Stimulated activated CD4-positive, alpha-beta T cell treated with anti-CD3 and anti-CD28 coated beads, Interleukin-2, amount 100 ng/mL, for 4 hours (primary cell): ENCODE measurements around the gene SPINK9.
A peak's percentile ranks its signal among the peaks of the same experiment; 100 is the strongest.

ENCODE experiments used
- DNase-seq: peaks from one replicate; pipeline ENCODE4 v3.0.0-alpha.2; 2020; ENCODE audit warnings: low read depth

The SPINK9 gene, protein sequence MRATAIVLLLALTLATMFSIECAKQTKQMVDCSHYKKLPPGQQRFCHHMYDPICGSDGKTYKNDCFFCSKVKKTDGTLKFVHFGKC

DNA sequence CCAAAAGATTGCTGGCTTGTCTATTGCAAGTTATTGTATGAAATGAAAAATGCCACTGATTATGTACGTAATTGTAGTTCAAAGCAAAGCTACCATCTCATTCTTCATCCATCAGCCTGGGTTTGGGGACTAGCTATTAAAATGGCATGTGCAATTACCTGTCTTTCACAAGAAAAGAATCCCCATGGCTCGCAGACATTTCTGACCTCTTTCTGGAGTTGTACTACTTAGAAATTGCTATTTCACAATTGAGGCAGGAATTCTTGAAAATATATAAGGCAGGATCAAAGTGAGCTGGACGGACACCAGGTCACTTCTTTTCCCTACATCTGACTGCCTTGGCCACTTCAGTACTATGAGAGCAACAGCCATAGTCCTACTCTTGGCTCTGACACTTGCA, at the start of gene SPINK9:
Gene SPINK9 (plus strand): TSS at position 301 of the 400 bp plus-strand sequence. CDS start 55 bp downstream, at position 356.
- DNase-seq: no peak

DNA sequence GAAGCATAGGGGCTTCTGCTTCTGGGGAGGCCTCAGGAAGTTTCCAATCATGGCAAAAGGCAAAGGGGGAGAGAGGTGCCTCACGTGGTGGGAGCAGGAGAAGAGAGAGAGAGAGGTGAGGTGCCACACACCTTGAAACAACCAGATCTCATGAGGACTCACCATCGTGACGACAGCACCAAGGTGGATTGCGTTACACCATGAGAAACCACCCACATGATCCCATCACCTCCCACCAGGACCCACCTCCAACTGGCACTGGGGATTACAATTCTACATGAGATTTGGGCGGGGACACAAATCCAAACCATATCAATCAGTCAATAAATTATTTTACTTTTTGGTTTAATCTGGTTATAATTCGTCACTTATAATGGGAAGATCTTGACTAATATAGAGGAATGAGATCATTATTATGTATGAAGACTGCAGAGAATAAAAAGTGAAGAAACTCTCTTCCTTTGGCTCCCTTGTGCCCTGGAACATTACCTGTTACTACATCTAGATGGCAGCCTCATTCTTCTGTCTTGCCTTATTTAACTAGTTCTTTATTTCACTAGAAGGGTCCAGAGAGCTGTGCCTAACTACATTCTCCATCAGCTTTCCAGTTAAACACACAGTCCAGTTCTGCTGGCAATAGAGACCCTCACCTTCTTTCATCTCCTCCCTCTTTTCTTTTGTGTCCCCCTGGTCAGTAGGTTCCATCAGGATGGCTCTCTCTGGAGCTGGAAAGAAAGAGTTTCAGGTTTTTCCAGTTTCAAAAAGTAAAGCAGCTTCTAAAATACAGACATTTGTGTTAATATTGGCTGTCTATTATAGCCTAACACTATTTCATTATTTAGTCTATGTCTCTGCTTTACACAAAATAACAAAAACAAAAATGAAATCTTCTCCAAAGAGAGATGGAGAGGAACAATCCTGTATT, 44.8 kb upstream of the SPINK9 start:
- DNase-seq: no peak

DNA sequence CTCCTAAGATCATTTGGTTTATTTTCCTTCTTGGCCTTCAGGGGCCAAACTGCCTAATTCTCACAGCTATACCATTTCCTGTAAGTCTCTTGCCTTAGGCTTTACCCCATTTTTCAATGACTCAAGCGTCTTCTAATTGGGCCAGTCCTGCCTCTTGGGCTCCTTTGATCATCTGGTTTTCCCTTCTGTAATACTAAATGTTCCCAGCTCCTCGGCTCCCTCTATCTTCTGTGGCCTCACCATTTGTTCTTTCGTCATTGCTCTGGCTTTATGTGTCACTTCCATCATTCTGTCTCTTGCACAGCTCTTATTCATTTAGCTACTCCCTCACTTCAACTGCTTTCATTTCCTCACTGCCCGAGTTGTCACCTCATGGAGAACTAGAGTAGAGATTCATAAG, 37.6 kb upstream of the SPINK9 start:
- no peak for DNase-seq

DNA sequence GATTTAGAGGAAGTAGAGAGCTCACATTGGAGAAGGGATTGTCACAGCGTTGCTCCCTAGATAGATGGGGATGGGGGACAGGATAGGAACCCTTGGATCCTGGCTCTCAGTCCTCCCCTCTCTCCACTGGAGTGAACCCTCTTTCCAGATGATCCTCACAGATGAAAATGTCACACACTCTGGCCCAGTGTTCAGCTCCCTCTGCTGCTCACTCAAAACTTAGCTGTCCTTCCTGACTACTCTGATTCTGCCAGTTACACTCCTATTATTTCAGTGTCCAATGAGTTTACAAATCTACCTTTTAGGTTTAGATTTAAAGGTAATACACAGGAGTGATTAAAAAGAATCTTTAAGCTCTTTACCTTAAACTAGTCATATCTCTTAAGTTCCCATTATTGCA, 28.9 kb upstream of the SPINK9 start:
- DNase-seq: no peak

DNA sequence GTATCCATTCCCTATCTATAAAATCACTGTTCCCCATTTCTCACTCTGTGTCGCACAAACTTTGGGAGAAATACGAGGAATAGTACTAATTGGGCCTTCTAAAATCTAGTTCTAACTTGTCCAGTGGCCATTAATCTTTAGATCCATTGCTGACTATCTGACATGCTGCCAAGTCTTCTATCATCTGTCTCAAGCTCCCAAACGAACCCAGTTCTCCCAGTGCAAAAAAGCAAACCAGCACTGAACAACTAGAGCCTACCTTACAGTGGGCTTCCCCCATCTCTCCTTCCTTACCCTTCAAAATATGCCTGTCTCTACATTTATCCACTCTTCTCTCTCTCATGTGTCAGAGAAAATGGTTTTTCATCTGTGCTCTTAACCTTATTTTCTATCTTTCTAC, 26.3 kb upstream of the SPINK9 start:
- DNase-seq: no peak

DNA sequence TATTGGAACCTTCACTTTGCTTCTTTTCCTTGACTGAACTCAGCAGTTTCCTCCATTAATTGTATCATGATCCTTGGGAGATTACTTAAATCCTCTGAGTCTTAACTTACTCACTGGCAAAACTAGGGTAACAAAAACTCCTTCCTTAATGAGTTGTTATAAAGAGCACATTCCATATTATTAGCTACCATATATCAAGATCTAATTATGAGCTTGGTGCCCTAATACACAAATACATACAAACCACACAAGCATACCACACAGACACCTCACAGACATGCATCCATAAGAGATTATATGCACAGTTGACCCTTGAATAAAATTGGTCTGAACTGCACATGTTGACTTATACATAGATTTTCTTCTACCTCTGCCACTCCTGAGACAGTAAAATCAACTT, 25.6 kb upstream of the SPINK9 start:
- no peak for DNase-seq

DNA sequence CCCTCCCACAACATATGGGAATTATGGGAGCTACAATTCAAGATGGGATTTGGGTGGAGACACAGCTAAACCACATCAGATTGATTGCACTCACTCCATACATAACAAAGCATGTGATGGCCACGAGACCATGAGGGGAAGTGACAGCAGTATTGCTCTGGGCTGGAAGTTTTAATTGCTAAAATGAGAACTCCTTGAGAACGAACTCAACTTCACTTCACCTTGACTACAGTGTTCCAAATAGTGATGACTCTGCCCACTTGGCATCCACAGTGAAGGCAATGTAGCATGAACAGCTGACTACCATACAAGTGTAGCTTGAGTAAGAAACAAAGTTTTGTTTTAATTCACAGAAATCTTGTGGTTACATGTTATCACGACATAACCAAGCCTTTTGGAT, 23.9 kb upstream of the SPINK9 start:
- no peak for DNase-seq

DNA sequence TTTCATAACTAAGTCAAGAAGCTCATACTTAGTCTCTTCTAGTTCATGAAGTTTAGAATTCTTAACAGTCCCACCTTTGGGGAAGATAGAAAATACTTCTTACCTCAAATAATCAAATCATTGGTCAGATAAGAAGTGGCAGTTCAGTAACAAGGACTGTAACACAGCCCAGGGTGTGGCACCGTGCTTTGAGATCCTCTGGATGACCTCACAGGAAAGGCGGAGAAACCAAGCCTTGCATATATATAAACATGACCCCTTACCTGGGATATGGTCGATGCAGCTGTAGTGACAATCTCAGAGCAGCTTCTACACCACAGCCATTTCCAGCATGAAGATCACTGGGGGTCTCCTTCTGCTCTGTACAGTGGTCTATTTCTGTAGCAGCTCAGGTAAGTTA, 23.2 kb upstream of the SPINK9 start, which contains the start of gene SPINK7:
Gene SPINK7 (plus strand): TSS at position 271 of the 400 bp plus-strand sequence. CDS start 61 bp downstream, at position 332.
- no peak for DNase-seq

DNA sequence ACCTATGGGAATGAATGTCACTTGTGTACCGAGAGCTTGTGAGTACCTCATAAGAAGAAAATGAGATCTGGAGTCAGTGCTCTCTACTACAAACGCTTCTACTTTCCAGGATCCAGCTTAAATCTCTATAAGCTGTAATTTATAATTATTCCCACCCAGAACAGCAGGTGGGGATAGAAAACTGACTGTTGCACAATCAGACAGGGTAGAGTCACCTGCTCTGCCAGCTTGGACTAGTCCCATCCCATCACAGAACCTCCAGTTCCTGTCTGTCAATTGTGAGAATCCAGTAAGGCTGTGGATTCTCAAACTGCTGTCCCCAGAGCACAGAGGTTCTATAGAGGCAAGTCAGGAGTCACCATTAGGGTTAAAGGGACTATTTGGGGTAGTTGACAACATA, 21.2 kb upstream of the SPINK9 start:
- DNase-seq: no peak

DNA sequence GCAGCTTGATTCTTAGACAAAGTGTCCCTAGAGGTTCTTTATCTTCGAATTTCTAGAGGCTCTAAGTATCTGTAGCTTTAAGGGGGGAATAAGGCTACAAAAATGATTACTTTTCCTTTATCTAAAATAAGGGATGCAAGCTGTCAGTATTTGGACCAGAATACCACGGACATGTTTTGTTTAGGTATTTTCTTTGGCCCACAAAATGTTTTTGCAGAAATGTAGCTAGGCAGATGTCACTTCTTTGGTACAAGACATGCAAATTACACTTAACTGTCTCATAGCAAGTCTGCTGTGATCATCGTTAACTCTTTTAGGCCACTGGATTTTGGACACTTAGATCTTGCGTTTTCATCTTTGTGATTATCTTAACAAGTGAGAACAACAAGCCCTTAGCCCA, 20.6 kb upstream of the SPINK9 start:
- no peak for DNase-seq

DNA sequence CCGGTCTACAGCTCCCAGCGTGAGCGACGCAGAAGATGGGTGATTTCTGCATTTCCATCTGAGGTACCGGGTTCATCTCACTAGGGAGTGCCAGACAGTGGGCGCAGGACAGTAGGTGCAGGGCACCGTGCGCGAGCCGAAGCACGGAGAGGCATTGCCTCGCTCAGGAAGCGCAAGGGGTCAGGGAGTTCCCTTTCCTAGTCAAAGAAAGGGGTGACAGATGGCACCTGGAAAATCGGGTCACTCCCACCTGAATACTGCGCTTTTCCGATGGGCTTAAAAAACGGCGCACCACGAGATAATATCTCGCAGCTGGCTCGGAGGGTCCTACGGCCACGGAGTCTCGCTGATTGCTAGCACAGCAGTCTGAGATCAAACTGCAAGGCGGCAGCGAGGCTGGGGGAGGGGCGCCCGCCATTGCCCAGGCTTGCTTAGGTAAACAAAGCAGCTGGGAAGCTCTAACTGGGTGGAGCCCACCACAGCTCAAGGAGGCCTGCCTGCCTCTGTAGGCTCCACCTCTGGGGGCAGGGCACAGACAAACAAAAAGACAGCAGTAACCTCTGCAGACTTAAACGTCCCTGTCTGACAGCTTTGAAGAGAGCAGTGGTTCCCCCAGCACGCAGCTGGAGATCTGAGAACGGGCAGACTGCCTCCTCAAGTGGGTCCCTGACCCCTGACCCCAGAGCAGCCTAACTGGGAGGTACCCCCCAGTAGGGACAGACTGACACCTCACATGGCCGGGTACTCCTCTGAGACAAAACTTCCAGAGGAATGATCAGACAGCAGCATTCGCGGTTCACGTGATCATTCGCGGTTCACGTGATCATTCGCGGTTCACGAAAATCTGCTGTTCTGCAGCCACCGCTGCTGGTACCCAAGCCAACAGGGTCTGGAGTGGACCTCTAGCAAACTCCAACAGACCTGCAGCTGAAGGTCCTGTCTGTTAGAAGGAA, 15.1 kb upstream of the SPINK9 start:
- peak; percentile 0 for DNase-seq

DNA sequence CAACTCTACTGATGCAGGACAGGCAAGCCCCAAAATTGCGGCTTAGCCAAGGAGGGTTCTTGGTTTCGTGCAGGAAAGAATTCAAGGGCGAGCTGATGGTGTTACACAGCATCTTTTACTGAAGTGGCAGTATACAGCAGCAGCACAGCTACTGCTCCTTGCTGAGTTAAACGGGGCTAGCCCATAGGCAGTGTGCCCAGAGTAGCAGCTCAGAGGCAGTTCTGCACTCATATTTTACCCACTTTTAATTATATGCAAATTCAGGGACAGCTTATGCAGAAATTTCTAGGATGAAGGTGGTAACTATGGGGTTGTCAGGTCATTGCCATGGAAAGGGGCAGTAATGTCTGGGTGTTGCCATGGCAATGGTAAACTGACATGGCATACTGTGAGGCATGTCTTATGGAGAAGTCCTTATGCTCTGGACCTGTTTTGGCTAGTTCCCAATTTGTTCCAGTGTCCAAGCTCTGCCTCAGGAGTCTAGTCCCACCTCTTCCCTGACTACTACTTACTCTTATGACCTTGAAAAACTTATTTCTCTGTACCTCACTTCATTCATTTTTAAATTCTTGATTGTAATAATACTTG, 2.0 kb upstream of the SPINK9 start:
- DNase-seq: no peak

DNA sequence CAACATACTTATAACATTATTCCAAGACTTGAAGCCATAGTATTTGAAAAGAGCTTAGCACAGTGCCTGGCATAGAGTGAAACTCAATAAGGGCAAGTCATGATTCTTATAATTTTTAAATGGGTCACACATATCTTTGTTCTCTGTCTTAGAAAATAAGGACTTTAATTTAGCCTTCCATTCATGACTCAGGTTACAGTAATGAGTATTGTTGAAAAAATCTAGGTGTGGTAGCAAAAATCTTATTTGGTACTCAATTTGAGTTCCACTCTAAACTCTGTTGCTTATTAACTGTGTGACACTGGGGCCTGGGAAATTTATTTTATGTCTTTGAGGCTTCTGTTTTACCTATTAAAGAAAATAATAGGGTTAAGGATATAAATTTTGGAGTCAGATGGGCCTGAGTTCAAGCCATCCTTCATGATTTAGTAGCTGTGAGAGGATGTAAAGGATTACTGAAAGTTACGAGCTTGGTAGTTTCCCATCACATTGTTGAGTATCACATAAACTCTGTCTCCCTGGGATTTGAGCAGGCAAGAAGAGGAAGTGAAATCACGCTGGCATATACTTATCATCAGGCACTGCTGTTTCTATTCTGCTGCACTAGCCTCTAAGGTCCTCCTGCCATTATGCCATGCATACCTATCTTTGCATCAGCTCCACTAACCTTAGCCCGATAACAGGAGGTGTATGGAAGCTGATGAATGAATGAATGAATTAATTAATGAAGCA, 1.5 kb downstream of the SPINK9 start:
- no peak for DNase-seq

DNA sequence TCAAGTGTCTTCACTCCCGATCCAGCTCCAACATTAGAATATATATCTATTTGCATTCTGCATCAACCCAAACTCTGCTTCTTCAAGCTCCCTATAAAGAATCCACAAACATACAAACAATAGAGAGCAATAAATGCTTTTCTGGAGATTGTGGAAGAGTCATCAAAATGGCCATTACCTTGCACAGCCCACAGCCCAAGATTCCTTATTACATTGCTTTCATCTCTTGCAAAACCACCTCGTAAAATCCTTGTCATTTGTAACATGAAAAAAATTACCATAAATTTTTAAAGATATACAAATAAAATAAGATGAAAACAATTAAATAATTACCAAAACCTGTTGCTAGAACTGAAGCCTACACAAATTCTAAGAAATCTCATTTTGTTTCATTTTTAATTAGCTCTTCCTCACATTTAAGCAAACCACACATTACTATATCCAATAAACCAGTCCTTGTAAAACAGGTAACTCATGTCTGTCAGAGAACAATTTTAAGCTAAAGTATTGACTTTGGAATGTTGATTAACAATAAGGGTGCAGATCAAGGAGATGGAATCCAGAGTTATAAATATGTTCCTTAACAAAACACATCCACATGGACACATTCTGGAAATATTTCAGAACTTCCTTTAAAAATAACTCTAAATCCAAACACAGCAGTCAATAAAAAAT, 7.1 kb downstream of the SPINK9 start:
- no peak for DNase-seq

DNA sequence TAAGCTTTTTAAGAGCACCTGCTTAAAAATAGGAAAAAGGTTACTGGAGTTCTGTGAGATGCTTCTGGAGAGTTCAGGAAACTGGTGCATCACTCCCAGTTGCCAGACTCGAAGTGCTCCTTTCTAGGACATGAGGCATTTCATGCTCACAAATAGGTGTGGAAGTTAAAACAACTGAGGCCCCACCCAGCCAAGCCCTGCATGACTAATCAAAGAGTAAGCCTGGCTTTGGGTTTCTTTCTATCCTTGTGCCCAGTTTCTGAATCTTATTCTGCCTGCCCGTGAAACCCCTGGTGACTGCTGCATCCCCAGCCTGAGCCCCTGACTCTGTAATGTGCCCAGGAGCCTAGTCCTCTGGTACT, 7.7 kb downstream of the SPINK9 start:
- DNase-seq: no peak

DNA sequence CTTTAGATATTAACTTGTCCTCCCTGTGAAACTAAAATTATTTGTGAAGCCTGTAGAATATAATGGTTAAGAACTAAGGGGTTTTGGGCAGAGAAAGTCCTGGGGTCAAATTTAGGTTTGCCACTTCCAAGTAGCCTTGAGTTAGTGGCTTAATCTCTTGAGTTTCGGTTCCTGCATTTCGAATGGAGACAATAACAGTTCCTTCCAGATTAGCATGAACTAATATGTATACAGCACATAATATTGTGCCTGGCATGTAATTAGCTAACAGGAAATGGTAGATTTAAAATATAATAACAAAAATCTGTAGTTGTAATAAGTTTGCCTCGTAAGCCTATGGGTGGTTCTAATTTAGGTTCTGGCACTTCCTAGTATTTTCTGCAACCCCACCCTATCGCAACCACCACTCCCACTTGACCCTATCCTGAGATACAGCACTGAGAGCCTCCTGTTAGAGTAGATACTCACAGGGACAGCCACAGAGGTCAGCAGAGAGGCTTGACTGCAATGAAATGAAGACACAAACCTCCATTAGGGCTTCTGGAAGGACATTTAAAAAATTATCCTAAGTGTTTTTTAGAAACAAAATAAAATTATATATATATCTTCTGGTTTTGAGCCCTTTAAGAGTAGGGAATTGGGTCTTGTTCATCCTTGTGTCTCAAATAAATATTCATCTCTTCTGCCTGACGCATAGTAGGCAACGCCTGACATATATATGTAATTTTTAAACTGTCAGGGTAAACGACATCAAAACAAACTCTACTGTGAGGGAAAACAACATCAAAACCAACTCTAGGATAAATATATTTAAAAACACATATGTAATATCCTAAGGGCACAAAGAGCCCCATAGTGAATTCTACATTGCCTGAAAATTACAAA, 8.5 kb downstream of the SPINK9 start:
- DNase-seq: no peak

DNA sequence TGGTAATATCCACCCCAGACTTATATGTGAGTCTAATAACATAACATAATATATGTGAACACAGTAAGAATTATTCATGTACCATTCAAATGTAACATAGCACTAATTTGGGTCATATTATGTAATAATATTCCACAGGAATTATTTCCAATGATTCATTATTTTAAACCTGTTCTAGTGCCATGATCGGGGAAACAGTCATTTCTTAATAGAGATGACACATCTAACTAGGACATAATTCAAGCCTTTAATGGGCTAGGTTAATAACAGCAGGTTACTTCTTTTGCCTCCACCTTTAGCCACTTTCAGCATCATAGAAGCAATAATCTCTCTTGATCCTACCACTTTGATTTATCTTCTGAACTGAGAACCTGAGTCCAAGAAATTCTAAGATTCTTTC, 12.3 kb downstream of the SPINK9 start:
- no peak for DNase-seq

DNA sequence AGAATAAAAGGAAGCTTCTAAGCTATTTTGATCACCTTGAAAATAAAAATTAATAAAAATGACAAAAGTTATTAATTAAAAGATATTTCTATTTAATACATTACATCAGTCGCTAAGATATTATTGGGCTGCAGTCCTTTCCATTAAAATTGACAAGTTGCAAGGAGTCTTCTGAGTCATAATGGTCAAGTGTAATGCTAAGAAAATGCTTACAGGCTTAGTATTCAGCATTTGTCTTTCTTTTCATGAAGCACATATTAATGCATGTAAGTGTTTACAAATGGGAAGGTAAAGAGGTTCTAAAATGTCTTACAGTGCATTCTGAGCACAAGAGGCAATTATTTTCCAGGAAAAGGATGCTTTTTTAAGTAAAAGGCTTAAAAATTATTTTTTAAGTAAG, 17.3 kb downstream of the SPINK9 start:
- DNase-seq: no peak

DNA sequence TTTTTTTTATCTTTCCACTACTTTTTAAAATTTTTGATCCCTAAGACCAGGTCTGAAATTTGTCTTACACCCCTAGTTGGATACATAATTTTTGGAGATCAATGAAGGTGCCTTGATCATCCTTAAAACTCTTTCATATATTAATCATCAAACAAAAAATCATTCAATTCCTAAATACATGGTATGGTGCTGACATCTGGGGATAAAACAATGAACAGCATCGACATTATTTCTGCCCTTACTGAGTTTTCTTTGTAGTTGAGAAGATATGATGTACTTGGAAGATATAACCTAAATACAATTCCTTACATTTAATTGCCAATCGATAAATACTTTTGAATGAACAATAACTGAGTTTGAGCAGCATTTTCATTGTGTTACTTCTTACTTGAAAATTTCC, 18.3 kb downstream of the SPINK9 start:
- DNase-seq: no peak

DNA sequence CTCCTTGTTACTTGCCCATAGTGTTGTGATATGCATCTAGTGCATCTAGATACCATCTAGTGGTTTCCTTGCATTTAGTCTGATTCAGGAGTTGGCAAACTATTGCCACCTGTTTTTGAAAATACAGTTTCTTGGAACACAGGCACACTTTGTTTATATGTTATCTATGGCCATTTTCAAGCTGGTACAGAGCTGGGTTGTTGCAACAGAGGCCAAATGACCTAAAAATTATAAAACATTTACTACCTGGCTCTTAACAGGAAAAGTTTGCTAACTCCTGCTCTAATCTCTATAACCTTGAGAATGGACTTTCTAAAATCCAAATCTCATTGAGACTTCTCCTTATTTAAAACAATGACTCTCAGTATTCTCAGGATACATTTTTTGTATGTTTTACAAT, 29.0 kb downstream of the SPINK9 start:
- no peak for DNase-seq
